GM12878 (cell line): ENCODE measurements around the gene ABR. TPM values are rescaled to one million over a fixed set of nuclear protein-coding genes. Genes with fewer than 3 reads are reported as not detected.
A peak's percentile ranks its signal among the peaks of the same experiment; 100 is the strongest.

Experiments used
- ATAC-seq: fragments of 200-7000 bp; cut with Tn5 transposase; 3 replicates; pipeline ENCODE4 v1.9.1; 2020; ENCODE audit warnings: mild to moderate bottlenecking, moderate library complexity
- BruUV-seq: library from RNA; stranded (reverse); fragments of 400-500 nt; replicated peaks from 2 replicates; lab custom pipeline; 2021; lab: Mats Ljungman, UMichigan
- CTCF ChIA-PET: fragments of 300-600 bp; sonication (Branson Sonifier 250); formaldehyde crosslinking; extraction: SDS; loops from one replicate; lab custom pipeline; 2021; ENCODE audit warnings: inconsistent platforms; lab: Yijun Ruan, JAX
- POLR2A ChIA-PET: fragments of 350-600 bp; formaldehyde crosslinking; extraction: SDS; loops from one replicate; lab custom pipeline; 2021; ENCODE audit warnings: inconsistent platforms; lab: Charles Lee
- RAD21 ChIA-PET: fragments of 300-600 bp; sonication (Branson Sonifier 250); formaldehyde crosslinking; loops from one replicate; lab custom pipeline; 2023; ENCODE audit warnings: antibody characterized with exemption; ENCODE audit not compliant: unreplicated experiment; lab: Charles Lee
- SMC1A ChIA-PET: fragments of 300-600 bp; sonication (Branson Sonifier 250); formaldehyde crosslinking; loops from one replicate; lab custom pipeline; 2023; ENCODE audit not compliant: unreplicated experiment, uncharacterized antibody; lab: Charles Lee
- DNase-seq: peaks from one replicate; pipeline ENCODE4 v3.0.0-alpha.2; 2011; ENCODE audit warnings: low read depth, low spot score
- FAIRE-seq: peaks from 3 replicates; lab custom pipeline; 2011; peaks lifted over from hg19 to GRCh38; lab: Jason Lieb, UNC
- H2AFZ ChIP-seq: 2 replicates; pipeline ENCODE4 v1.6.0; 2011; ENCODE audit warnings: low read depth, low read length, control low read depth; ENCODE audit not compliant: control insufficient read depth
- H3K27ac ChIP-seq: 2 replicates; pipeline ENCODE4 v1.5.1; 2011; ENCODE audit warnings: control low read depth; ENCODE audit not compliant: control insufficient read depth, insufficient read depth
- H3K27me3 ChIP-seq, 2 experiments: replicated peaks in 1 of 2; 2 replicates each; pipeline versions ENCODE4 v1.6.0 to v1.6.1; 2011; ENCODE audit warnings: low read length in 1 of 2; ENCODE audit not compliant: control insufficient read depth in 2 of 2, insufficient read depth in 2 of 2
- H3K36me3 ChIP-seq, 2 experiments: 2 replicates each; pipeline ENCODE4 v1.5.1; 2011; ENCODE audit warnings: low read length in 1 of 2; ENCODE audit not compliant: control insufficient read depth in 2 of 2, insufficient read depth in 2 of 2
- H3K4me1 ChIP-seq: 2 replicates; pipeline ENCODE4 v1.6.1; 2011; ENCODE audit warnings: mild to moderate bottlenecking, low read length, moderate library complexity, mixed read lengths; ENCODE audit not compliant: control insufficient read depth, insufficient read depth
- H3K4me2 ChIP-seq: 2 replicates; pipeline ENCODE4 v1.6.0; 2011; ENCODE audit warnings: control low read depth; ENCODE audit not compliant: control insufficient read depth, insufficient read depth
- H3K4me3 ChIP-seq: fragments of 200-600 bp; sonication (generic); 2 replicates; pipeline ENCODE4 v1.5.1; 2016
- H3K79me2 ChIP-seq: 2 replicates; pipeline ENCODE4 v1.6.0; 2011; ENCODE audit warnings: low read length; ENCODE audit not compliant: control insufficient read depth, insufficient read depth
- H3K9ac ChIP-seq: 2 replicates; pipeline ENCODE4 v1.8.0; 2011; ENCODE audit warnings: low read length, control low read depth, mixed read lengths; ENCODE audit not compliant: control insufficient read depth, insufficient read depth
- H3K9me3 ChIP-seq: replicated peaks from 3 replicates; pipeline ENCODE4 v1.5.1; 2011; ENCODE audit warnings: mild to moderate bottlenecking, low read length; ENCODE audit not compliant: control insufficient read depth, insufficient read depth
- H4K20me1 ChIP-seq: 2 replicates; pipeline ENCODE4 v1.6.0; 2011; ENCODE audit not compliant: control insufficient read depth, insufficient read depth
- DPF2 ChIP-seq: fragments of 450-650 bp; IDR thresholded peaks from 2 replicates; pipeline ENCODE4 v1.6.1; 2017; ENCODE audit warnings: mild to moderate bottlenecking
- NFXL1 ChIP-seq: fragments of 450-650 bp; IDR thresholded peaks from 2 replicates; pipeline ENCODE4 v1.6.1; 2017; ENCODE audit warnings: antibody characterized with exemption, mild to moderate bottlenecking, borderline replicate concordance
- NR2F1 ChIP-seq: fragments of 450-650 bp; conservative IDR thresholded peaks from 2 replicates; pipeline ENCODE4 v1.6.1; 2017; ENCODE audit warnings: mild to moderate bottlenecking
- POLR2A ChIP-seq: IDR thresholded peaks from 2 replicates; pipeline ENCODE4 v1.6.1; 2011; ENCODE audit warnings: low read depth, mild to moderate bottlenecking, low read length
- SIN3A ChIP-seq: IDR thresholded peaks from 2 replicates; pipeline ENCODE4 v1.6.1; 2012; ENCODE audit warnings: low read depth, low read length, improper control_type of control experiment
- WGBS: methylation state at CpG from one replicate; pipeline ENCODE4 v1.1.6; 2016; ENCODE audit warnings: low lambda C conversion rate; ENCODE audit not compliant: insufficient replicate concordance, insufficient coverage; ENCODE audit errors: missing lambda C conversion rate; 5-methylcytosine and 5-hydroxymethylcytosine counted together
- in situ Hi-C: fragments of 300-500 bp; cut with MboI; formaldehyde crosslinking; loops from 9 replicates; pipeline ENCODE4 v1.14.3; 2018; ENCODE audit warnings: mixed read lengths
- intact Hi-C: fragments of 100-400 bp; cut with micrococcal nuclease; formaldehyde crosslinking; loops from one replicate; pipeline ENCODE4 v1.14.2; 2022; ENCODE audit not compliant: unreplicated experiment
- polyA plus RNA-seq, 11 experiments: library from polyadenylated mRNA; depleted of rRNA in 4 of 11; unstranded in 6 of 11; stranded (reverse) in 5 of 11; fragments of >200 nt; fragmentation: Nextera tagmentation in 4 of 11; fragmentation: Illumina TruSeq in 1 of 11; extraction: Ambion mirVana in 4 of 11; extraction: Trizol in 1 of 11; gene quantifications; 1 replicate in 1 of 11; 2 replicates in 10 of 11; pipeline versions ENCODE4 v1.2.1 to v1.2.3, GENCODE V29; 2011 to 2016; ENCODE audit warnings: inconsistent platforms in 2 of 11, missing spikeins in 2 of 11, low read depth in 1 of 11
- total RNA-seq, 4 experiments: library from RNA; depleted of rRNA in 3 of 4; stranded (reverse); fragments of >200 nt in 3 of 4; fragmentation: Illumina TruSeq in 1 of 4; extraction: Trizol in 1 of 4; gene quantifications; 2 replicates each; pipeline versions ENCODE4 v1.2.1 to v1.2.3, GENCODE V29; 2013 to 2021
- TF ChIP-seq, protein P1 (sequence below), 3 experiments: IDR thresholded peaks in 2 of 3; conservative IDR thresholded peaks in 1 of 3; 2 replicates each; pipeline ENCODE4 v1.5.1; 2011; ENCODE audit warnings: low read depth in 3 of 3, low read length in 3 of 3, mild to moderate bottlenecking in 3 of 3, control low read depth in 2 of 3, moderate library complexity in 2 of 3, inconsistent platforms in 1 of 3, mixed read lengths in 1 of 3; ENCODE audit not compliant: control insufficient read depth in 2 of 3, insufficient read depth in 1 of 3; ENCODE audit errors: extremely low read depth in 1 of 3

The ABR gene
- total and polyA plus RNA-seq, 10 of the 15 experiments (the other 5 are each of a cell fraction or from before 2014, with no cell fraction given) = 1.4 to 112 (median 30.0) TPM

- no peaks in the 10 kb centered on the region for H4K20me1 ChIP-seq
- H3K27me3 ChIP-seq = no peaks in the 10 kb centered on the region
- POLR2A ChIA-PET = interaction anchor here (0.9 kb wide), 1 partner anchor 117 kb away, joined by 3 read pairs; no protein-coding TSS in a partner anchor
- DNase-seq (no peak), ATAC-seq (peak; percentile 73), FAIRE-seq (no peak)
- peak overlapping the region; percentile 95 for H3K4me3 ChIP-seq
- no TSS peak for BruUV-seq
- H3K4me2 ChIP-seq = peak overlapping the region; percentile 49
- 15% methylated on average over 20 of the region's 34 CpGs for WGBS
- TF ChIP-seq DPF2 = 0 out of 2 replicates have a peak, but pooled peaks have one; percentile 21
- no peak for TF ChIP-seq NFXL1
- peak; percentile 45; the same call in 1 of the 2 replicates for TF ChIP-seq POLR2A
- TF ChIP-seq SIN3A = 0 out of 2 replicates have a peak, but pooled peaks have one; percentile 5
- TF ChIP-seq, protein P1, sequence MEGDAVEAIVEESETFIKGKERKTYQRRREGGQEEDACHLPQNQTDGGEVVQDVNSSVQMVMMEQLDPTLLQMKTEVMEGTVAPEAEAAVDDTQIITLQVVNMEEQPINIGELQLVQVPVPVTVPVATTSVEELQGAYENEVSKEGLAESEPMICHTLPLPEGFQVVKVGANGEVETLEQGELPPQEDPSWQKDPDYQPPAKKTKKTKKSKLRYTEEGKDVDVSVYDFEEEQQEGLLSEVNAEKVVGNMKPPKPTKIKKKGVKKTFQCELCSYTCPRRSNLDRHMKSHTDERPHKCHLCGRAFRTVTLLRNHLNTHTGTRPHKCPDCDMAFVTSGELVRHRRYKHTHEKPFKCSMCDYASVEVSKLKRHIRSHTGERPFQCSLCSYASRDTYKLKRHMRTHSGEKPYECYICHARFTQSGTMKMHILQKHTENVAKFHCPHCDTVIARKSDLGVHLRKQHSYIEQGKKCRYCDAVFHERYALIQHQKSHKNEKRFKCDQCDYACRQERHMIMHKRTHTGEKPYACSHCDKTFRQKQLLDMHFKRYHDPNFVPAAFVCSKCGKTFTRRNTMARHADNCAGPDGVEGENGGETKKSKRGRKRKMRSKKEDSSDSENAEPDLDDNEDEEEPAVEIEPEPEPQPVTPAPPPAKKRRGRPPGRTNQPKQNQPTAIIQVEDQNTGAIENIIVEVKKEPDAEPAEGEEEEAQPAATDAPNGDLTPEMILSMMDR (IDR thresholded peaks at IDR 0.05 in 2 of 3, conservative IDR thresholded peaks at IDR 0.05 in 1 of 3; ENCODE audit: control insufficient read depth in 2 of 3, extremely low read depth in 1 of 3, insufficient read depth in 1 of 3, low read depth in 3 of 3, low read length in 3 of 3) = 0 out of 6 replicates have a peak, but pooled peaks of 1 of the 3 experiments have one; percentile 0
- TF ChIP-seq NR2F1 = 0 out of 2 replicates have a peak, but pooled peaks have one; percentile 44
- intact Hi-C loops (no loop called here), in situ Hi-C loops (no loop called here)
- peaks cover 25% of the 10 kb centered on the region for H3K4me1 ChIP-seq
- no peaks in the 10 kb centered on the region for H3K9me3 ChIP-seq
- SMC1A ChIA-PET = interaction anchor here (0.8 to 1.0 kb wide), 3 partner anchors 13 to 88 kb away, joined by 3 read pairs; no protein-coding TSS in a partner anchor
- H3K36me3 ChIP-seq = no peaks in the 10 kb centered on the region; a peak in 1 of 4 replicates
- CTCF ChIA-PET = interaction anchor here (0.5 to 1.9 kb wide), 8 partner anchors 13 to 223 kb away, joined by 3 to 9 read pairs (median 4); no protein-coding TSS in a partner anchor
- peak overlapping the region; percentile 45; the same call in 1 of the 2 replicates for H3K9ac ChIP-seq
- H2AFZ ChIP-seq = no peak overlapping the region
- H3K27ac ChIP-seq = peak overlapping the region; percentile 58; the same call in 1 of the 2 replicates
- H3K79me2 ChIP-seq = peaks cover 28% of the 10 kb centered on the region
- RAD21 ChIA-PET = interaction anchor here (1.0 to 1.2 kb wide), 3 partner anchors 14 to 405 kb away, joined by 3 to 4 read pairs (median 3); no protein-coding TSS in a partner anchor
Observed at GRCh38 chr17:1109606-1110540, 69.9 kb downstream of the ABR start.
